ELR (cell line): ENCODE results near the gene COL23A1.
A peak's percentile ranks its signal among the peaks of the same experiment; 100 is the strongest.

ENCODE experiments used
- DNase-seq: peaks from one replicate; pipeline ENCODE4 v3.0.0-alpha.2; 2015; ENCODE audit warnings: low read depth

Gene COL23A1

DNA sequence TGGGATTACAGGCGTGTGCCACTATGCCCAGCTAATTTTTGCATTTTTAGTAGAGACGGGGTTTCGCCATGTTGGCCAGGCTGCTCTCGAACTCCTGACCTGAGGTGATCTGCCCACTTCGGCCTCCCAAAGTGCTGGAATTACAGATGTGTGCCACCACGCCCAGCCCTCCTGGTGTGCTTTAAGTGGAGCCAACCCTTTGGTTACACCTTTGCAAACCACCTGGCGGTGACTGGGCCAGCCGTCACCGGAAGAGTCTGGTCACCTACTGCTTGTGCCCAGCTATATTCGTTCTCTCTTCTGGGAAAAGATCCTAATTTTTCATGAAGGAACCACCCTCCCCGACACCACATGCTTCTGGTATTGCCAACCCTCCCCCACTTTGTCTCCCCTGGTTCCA, 35.9 kb downstream of the COL23A1 start:
- no peak for DNase-seq

GRCh38 chr5:178553517-178553916, 36.7 kb downstream of the COL23A1 start:
- DNase-seq, result no peak

GRCh38 chr5:178551468-178551867, 38.7 kb downstream of the COL23A1 start:
- DNase-seq, result no peak

DNA sequence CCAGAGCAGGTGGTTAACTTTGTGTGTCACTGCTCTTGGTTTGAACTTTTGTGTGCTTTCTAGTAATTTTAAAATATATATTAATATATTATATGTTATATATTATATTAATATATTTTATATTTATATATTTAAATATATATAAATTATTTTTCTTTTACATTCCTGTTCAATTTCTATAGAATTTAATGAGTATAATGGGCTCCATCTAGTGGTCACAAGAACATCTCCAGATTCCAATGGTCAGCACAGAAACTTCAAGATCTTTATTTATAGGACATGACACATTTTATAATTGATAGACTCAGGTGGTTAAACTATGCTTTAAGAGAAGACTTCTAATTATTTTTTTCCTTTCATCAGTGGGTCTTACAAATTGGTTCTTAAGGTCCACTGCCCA, 39.1 kb downstream of the COL23A1 start:
- peak; percentile 45 for DNase-seq

GRCh38 chr5:178548746-178549145, 41.4 kb downstream of the COL23A1 start:
- DNase-seq, result no peak

DNA sequence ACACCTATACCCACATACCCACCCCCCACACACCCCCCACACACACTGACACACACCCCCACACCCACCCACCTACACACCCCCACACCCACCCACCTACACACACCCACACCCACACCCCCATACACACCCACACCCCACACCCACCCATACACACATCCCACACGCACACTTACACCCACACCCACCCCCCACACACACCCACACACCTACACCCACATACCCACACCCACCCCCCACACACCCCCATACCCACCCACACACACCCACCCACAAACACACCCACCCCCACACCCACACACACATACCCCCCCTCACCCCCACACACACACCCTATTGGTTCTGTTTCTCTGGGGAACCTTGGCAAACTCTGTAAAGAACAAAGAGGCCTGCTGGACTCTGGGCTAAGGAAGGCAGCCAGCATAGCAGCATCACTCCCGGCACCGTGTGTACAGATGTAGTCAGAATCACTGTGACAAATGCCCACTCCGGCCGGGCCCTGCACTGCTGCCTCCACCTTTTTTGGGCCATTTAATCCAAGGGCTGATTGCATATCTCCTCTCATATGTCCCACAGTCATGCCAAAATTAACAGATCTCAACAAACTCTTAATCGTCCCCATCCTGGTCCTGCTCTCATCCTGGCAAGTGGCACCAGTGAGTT, 42.3 kb downstream of the COL23A1 start:
- no peak for DNase-seq

DNA sequence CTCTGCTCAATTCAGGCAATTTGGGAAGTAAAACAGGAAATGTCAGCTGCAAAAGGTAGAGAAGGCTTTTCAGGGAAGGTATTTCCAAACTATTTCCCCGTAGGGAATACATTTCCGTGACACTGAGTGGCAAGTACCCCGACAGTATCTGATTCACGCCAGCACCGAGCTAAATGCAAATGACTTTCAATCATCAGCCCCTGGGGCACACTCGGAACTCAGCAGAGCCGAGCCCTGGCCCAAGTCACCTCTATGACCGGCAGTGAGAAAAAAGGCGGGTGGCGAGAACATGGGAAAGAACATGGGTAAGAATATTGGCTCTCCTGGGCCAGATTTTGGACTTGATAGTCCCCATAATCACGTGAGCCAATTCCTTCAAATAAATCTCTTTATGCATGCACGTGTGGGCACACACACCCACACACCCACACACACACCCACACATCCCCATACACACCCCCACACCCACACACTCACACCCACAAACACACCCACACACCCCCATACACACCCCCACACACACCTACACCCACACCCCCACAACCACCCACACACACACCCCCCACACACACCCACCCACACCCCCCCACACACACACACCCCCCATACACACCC, 43.0 kb downstream of the COL23A1 start:
- DNase-seq, result no peak

DNA sequence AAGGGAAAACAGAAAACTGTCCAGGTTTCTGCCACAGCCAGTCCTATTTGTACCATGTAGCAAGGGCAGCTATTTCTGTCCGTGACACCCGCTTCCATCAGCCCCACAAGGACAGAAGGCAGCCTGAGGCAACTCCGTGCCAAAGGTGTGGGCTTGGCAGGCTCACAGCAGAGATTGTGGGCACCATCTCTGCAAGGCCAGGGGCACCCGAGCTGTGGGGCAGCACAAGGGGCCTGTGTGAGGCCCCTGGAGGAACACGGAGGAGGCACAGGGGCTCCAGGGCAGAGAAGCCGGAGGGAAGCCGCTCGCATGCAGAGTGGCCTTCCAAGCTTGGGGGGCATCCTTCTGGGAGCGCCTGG, 43.5 kb downstream of the COL23A1 start:
- no peak for DNase-seq

- DNase-seq, result no peak
Measured at GRCh38 chr5:178545941-178546674, 44.1 kb downstream of the COL23A1 start.

DNA sequence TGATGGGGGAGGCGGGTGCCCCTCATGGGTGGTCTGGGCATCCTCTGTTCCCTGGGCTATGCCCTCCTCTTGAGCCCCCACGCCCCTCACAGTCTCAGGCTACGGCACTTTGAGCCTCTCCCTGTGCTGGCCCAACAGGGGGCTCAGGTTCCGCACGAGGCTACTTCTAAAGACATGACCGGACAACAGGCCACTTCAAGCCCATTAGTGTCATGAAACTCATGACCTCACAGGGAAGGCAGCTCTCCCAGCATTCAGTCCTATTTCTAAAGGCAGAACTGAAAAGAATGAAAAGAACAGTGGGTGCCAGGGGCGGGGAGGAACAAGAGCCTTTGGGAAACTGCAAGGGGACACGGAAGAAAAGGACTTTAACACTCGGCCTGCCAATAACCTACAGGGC, 45.0 kb downstream of the COL23A1 start:
- no peak for DNase-seq

GRCh38 chr5:178544166-178544834, 45.9 kb downstream of the COL23A1 start:
- DNase-seq, result no peak

- DNase-seq, result no peak
Measured at GRCh38 chr5:178542455-178542854, 47.7 kb downstream of the COL23A1 start.

DNA sequence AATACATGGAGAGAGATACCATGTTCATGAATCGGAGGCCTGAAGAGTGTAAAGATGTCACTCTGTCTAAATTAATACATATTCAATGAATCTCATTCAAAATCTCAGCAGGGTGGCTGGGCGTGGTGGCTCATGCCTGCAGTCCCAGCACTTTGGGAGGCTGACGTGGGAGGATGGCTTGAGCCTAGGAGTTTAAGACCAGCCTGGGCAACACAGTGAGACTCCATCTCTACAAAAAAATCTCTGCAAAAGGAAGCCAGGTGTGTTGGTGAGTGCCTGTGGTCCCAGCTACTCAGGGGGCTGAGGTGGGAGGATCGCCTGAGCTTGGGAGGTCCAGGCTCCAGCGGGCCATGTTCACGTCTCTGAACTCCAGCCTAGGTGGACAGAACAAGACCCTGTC, 49.7 kb downstream of the COL23A1 start:
- DNase-seq, result no peak

DNA sequence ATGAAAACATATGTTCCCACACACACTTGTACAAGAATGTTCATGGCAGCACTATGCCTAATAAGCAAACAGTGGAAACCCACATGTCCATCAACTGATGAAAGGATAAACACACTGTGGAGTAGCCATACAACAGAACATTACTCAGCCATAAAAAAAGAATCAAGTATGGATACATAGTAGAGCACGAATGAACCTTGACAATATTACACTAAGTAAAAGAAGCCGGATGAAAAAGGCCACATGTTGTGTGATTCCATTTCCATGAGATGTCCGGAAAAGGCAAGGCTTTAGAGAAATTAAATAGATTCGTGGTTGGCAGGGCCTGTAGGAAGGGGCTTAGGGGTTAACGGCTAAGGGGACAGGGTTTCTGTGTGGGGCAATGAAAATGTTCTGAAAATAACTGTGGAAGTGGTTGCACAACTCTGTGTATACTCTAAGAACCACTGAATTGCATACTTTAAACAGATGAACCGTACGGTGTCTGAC, 51.4 kb downstream of the COL23A1 start:
- no peak for DNase-seq

GRCh38 chr5:178537467-178538371, 52.5 kb downstream of the COL23A1 start:
- DNase-seq, result no peak

DNA sequence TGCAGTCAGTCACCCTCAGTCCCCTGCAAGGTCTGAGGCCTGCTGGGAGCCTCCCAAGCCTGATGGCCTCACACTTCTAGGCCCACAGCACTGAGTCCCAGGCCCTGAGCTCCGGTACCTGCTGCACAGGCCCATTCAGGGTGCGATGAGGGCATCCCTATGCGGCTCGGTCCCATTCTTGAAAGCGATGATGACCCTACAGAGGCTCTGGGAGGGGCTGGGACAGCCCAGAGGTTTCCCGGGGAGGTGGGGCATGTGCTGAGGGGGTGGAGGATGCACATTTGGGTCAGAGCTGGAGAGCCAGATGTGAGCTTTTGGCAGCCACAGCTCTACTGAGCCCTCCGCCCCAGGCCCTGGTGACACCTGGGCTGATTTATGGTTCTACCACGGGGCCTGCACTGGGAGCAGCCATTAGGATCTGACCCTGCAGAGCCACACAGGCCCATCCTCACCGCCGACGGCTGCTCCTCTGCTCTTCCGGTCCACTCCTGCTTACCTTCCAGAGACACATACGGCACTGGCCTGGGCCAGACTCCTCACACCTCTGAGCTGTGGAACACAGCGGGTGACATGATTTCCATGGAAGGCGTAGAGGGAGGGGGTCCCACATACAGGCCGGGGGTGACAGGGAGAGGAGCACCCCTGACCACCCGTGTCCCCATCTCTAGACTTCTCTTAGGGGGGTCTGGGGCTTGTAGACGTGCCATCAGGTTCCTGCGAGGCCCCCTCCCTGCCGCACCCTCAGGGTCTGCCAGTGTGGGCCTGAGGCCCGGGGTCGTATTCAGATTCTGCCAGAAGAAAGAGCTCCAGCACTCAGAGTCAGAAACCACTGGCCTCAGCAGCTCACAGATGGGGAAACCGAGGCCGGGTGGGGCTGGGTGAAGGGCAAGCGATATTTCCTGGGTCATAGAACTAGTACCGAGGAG, 53.4 kb downstream of the COL23A1 start:
- DNase-seq, result no peak

GRCh38 chr5:178535299-178536175, 54.7 kb downstream of the COL23A1 start:
- DNase-seq, result no peak

DNA sequence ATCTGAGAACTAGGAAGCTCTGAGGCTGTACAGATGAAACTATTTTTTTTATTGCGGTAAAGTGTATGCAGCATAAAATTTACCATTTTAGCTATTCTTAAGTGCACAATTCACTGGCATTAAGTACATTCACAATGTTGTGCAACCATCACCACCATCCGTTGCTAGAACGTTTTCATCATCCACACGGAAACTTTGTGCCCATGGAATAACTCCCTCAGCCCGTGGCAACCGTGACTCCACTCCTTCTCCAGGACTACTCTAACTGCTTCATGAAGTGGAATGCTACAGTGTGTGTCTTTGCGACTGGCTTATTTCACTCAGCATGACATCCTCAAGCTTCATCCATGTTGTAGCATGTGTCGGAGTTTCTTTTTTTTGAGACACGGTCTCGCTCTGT, 57.1 kb downstream of the COL23A1 start:
- DNase-seq, result no peak

DNA sequence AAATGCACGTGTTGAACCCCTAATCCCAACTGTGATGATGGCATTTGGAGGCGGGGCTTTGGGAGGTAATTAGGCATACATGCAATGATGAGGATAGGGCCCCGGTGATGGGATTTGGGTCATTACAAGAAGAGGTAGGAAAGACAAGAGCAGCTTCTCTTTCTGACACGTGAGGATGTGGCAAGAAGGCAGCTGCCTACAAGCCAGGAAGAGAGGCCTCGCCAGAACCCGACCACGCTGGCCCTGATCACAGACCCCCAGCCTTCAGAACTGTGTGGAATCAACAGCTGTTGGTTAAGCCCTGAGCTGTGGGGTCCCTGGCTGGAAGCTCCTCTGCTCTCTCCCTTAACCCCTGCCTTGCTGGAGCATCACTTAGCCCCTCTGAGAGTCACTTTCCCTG, 57.5 kb downstream of the COL23A1 start:
- DNase-seq, result no peak

DNA sequence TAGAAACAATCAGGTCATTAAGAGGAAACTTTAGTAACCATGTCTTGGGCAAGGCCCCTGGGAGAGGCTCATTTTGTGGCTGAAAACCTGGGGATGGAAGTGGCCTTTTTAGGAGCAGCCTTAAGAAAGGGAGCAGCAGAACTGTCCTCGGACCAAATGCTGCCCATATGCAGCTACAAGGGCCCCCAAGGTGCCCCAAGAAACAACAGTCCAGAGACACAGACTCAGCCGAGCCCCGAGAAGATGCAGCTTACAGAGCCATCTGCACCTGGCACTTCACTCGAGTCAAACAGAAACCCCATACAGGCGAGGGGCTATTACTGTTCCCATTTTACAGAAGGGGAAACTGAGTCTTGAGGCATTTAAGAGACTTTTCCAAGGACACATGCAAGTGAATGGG, 58.0 kb downstream of the COL23A1 start:
- no peak for DNase-seq
